GM12878 (cell line): ENCODE measurements around the gene ZNF208. TPM values are rescaled to one million over a fixed set of nuclear protein-coding genes. Genes with fewer than 3 reads are reported as not detected.

ENCODE experiments used
- ATAC-seq: fragments of 200-7000 bp; cut with Tn5 transposase; 3 replicates; pipeline ENCODE4 v1.9.1; 2020; ENCODE audit warnings: mild to moderate bottlenecking, moderate library complexity
- BruUV-seq: library from RNA; stranded (reverse); fragments of 400-500 nt; replicated peaks from 2 replicates; lab custom pipeline; 2021; lab: Mats Ljungman, UMichigan
- CTCF ChIA-PET: fragments of 300-600 bp; sonication (Branson Sonifier 250); formaldehyde crosslinking; extraction: SDS; loops from one replicate; lab custom pipeline; 2021; ENCODE audit warnings: inconsistent platforms; lab: Yijun Ruan, JAX
- POLR2A ChIA-PET: fragments of 350-600 bp; formaldehyde crosslinking; extraction: SDS; loops from one replicate; lab custom pipeline; 2021; ENCODE audit warnings: inconsistent platforms; lab: Charles Lee
- RAD21 ChIA-PET: fragments of 300-600 bp; sonication (Branson Sonifier 250); formaldehyde crosslinking; loops from one replicate; lab custom pipeline; 2023; ENCODE audit warnings: antibody characterized with exemption; ENCODE audit not compliant: unreplicated experiment; lab: Charles Lee
- SMC1A ChIA-PET: fragments of 300-600 bp; sonication (Branson Sonifier 250); formaldehyde crosslinking; loops from one replicate; lab custom pipeline; 2023; ENCODE audit not compliant: unreplicated experiment, uncharacterized antibody; lab: Charles Lee
- DNase-seq: peaks from one replicate; pipeline ENCODE4 v3.0.0-alpha.2; 2011; ENCODE audit warnings: low read depth, low spot score
- FAIRE-seq: peaks from 3 replicates; lab custom pipeline; 2011; peaks lifted over from hg19 to GRCh38; lab: Jason Lieb, UNC
- H2AFZ ChIP-seq: 2 replicates; pipeline ENCODE4 v1.6.0; 2011; ENCODE audit warnings: low read depth, low read length, control low read depth; ENCODE audit not compliant: control insufficient read depth
- H3K27ac ChIP-seq: 2 replicates; pipeline ENCODE4 v1.5.1; 2011; ENCODE audit warnings: control low read depth; ENCODE audit not compliant: control insufficient read depth, insufficient read depth
- H3K27me3 ChIP-seq, 2 experiments: replicated peaks in 1 of 2; 2 replicates each; pipeline versions ENCODE4 v1.6.0 to v1.6.1; 2011; ENCODE audit warnings: low read length in 1 of 2; ENCODE audit not compliant: control insufficient read depth in 2 of 2, insufficient read depth in 2 of 2
- H3K36me3 ChIP-seq, 2 experiments: 2 replicates each; pipeline ENCODE4 v1.5.1; 2011; ENCODE audit warnings: low read length in 1 of 2; ENCODE audit not compliant: control insufficient read depth in 2 of 2, insufficient read depth in 2 of 2
- H3K4me1 ChIP-seq: 2 replicates; pipeline ENCODE4 v1.6.1; 2011; ENCODE audit warnings: mild to moderate bottlenecking, low read length, moderate library complexity, mixed read lengths; ENCODE audit not compliant: control insufficient read depth, insufficient read depth
- H3K4me2 ChIP-seq: 2 replicates; pipeline ENCODE4 v1.6.0; 2011; ENCODE audit warnings: control low read depth; ENCODE audit not compliant: control insufficient read depth, insufficient read depth
- H3K4me3 ChIP-seq: fragments of 200-600 bp; sonication (generic); 2 replicates; pipeline ENCODE4 v1.5.1; 2016
- H3K79me2 ChIP-seq: 2 replicates; pipeline ENCODE4 v1.6.0; 2011; ENCODE audit warnings: low read length; ENCODE audit not compliant: control insufficient read depth, insufficient read depth
- H3K9ac ChIP-seq: 2 replicates; pipeline ENCODE4 v1.8.0; 2011; ENCODE audit warnings: low read length, control low read depth, mixed read lengths; ENCODE audit not compliant: control insufficient read depth, insufficient read depth
- H3K9me3 ChIP-seq: replicated peaks from 3 replicates; pipeline ENCODE4 v1.5.1; 2011; ENCODE audit warnings: mild to moderate bottlenecking, low read length; ENCODE audit not compliant: control insufficient read depth, insufficient read depth
- H4K20me1 ChIP-seq: 2 replicates; pipeline ENCODE4 v1.6.0; 2011; ENCODE audit not compliant: control insufficient read depth, insufficient read depth
- NRF1 ChIP-seq: conservative IDR thresholded peaks from 2 replicates; pipeline ENCODE4 v1.6.1; 2011; ENCODE audit warnings: mild to moderate bottlenecking, low read depth, low read length, improper control_type of control experiment
- PBX3 ChIP-seq: IDR thresholded peaks from 2 replicates; pipeline ENCODE4 v1.6.1; 2011; ENCODE audit warnings: mild to moderate bottlenecking, low read depth, low read length, moderate library complexity; ENCODE audit not compliant: insufficient replicate concordance
- ZNF687 ChIP-seq: fragments of 450-650 bp; IDR thresholded peaks from 2 replicates; pipeline ENCODE4 v1.6.1; 2017; ENCODE audit warnings: mild to moderate bottlenecking, moderate library complexity
- in situ Hi-C: fragments of 300-500 bp; cut with MboI; formaldehyde crosslinking; loops from 9 replicates; pipeline ENCODE4 v1.14.3; 2018; ENCODE audit warnings: mixed read lengths
- intact Hi-C: fragments of 100-400 bp; cut with micrococcal nuclease; formaldehyde crosslinking; loops from one replicate; pipeline ENCODE4 v1.14.2; 2022; ENCODE audit not compliant: unreplicated experiment
- polyA plus RNA-seq, 11 experiments: library from polyadenylated mRNA; depleted of rRNA in 4 of 11; unstranded in 6 of 11; stranded (reverse) in 5 of 11; fragments of >200 nt; fragmentation: Nextera tagmentation in 4 of 11; fragmentation: Illumina TruSeq in 1 of 11; extraction: Ambion mirVana in 4 of 11; extraction: Trizol in 1 of 11; gene quantifications; 1 replicate in 1 of 11; 2 replicates in 10 of 11; pipeline versions ENCODE4 v1.2.1 to v1.2.3, GENCODE V29; 2011 to 2016; ENCODE audit warnings: inconsistent platforms in 2 of 11, missing spikeins in 2 of 11, low read depth in 1 of 11
- total RNA-seq, 4 experiments: library from RNA; depleted of rRNA in 3 of 4; stranded (reverse); fragments of >200 nt in 3 of 4; fragmentation: Illumina TruSeq in 1 of 4; extraction: Trizol in 1 of 4; gene quantifications; 2 replicates each; pipeline versions ENCODE4 v1.2.1 to v1.2.3, GENCODE V29; 2013 to 2021

ZNF208 gene
- total and polyA plus RNA-seq, 10 of the 15 experiments (the other 5 are each of a cell fraction or from before 2014, with no cell fraction given), result 0.10 TPM; not detected in 9

- H3K79me2 ChIP-seq, result no peaks in the 10 kb centered on the region
- SMC1A ChIA-PET, result no interaction called here
- TF ChIP-seq PBX3 (no peak), ZNF687 (no peak), NRF1 (no peak)
- TF ChIP-seq, all 136 proteins: peak for 0
- in situ Hi-C loops (no loop called here), intact Hi-C loops (no loop called here)
- no peaks in the 10 kb centered on the region for H3K4me1 ChIP-seq
- ChIA-PET RAD21 (no interaction called here), CTCF (no interaction called here), POLR2A (no interaction called here)
- no peak overlapping the region for H3K4me2 ChIP-seq
- H3K27ac ChIP-seq, result no peak overlapping the region
- no peak for FAIRE-seq
- no TSS peak for BruUV-seq
- H3K4me3 ChIP-seq, result no peak overlapping the region
- H2AFZ ChIP-seq, result no peak overlapping the region
- H4K20me1 ChIP-seq, result no peaks in the 10 kb centered on the region
- H3K9ac ChIP-seq, result no peak overlapping the region
- H3K27me3 ChIP-seq, result no peaks in the 10 kb centered on the region
- no peak for DNase-seq
- ATAC-seq, result no peak
- H3K36me3 ChIP-seq, result no peaks in the 10 kb centered on the region
- H3K9me3 ChIP-seq, result no peaks in the 10 kb centered on the region; the same call in 2 of the 3 replicates
Observed at GRCh38 chr19:22030680-22031079, 19.9 kb upstream of the ZNF208 start.
